GM10248 (cell line): Measurements from ENCODE around the gene FASTK.

Experiments used
- CTCF ChIA-PET: fragments of 300-600 bp; sonication (Branson Sonifier 250); formaldehyde crosslinking; extraction: SDS; loops from one replicate; lab custom pipeline; 2021; ENCODE audit warnings: antibody characterized with exemption; lab: Yijun Ruan, JAX
- POLR2A ChIA-PET: fragments of 350-650 bp; sonication (Branson Sonifier 250); formaldehyde crosslinking; extraction: SDS; loops from one replicate; lab custom pipeline; 2020; ENCODE audit warnings: antibody characterized with exemption; lab: Yijun Ruan, JAX
- DNase-seq: peaks from one replicate; pipeline ENCODE4 v3.0.0; 2012; ENCODE audit errors: extremely low spot score
- CTCF ChIP-seq: IDR thresholded peaks from 2 replicates; pipeline ENCODE4 v1.5.1; 2012; ENCODE audit warnings: mild to moderate bottlenecking, low read depth; ENCODE audit errors: extremely low read depth, missing control alignments, control extremely low read depth

FASTK gene

DNA sequence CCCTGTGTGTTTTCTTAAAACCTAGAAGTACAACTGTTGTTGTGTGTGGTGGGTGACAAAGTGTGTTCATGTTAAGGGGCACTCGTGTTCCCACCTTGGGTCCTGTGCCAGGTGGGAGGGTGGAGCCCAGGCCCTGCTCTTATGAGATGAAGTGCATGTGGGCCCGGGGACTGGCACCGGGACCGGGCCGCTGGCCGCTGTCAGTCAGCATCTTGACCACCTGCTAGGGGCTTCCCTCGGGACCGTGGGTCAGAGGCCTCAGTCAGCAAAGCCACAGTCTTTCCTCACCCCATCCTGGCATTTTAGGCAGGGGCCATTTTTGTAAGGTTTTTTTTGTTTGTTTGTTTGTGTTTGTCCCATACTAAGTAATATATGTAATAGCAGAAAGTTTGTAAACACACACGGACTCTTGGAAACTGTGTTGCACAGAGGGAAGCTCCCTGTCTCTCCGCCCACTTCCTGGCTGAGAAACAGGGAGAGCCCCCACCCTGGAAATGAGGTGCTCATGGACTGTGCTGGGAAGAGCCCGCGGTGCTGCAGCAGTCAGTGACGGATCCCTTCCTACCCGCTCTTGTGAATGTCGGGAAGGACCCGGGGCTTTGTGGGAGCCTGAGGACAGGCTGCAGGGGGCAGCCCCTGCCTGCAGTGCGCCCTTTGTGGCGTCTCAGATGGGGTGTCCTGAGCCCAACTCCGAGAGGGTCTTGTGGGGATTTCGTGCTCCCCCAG is 19.0 kb upstream of the FASTK start:
- ChIA-PET CTCF (interaction anchor here (1.0 kb wide), 1 partner anchor 21 kb away, joined by 3 read pairs; no protein-coding TSS in a partner anchor), POLR2A (no interaction called here)
- DNase-seq = no peak
- no peak for TF ChIP-seq CTCF

DNA sequence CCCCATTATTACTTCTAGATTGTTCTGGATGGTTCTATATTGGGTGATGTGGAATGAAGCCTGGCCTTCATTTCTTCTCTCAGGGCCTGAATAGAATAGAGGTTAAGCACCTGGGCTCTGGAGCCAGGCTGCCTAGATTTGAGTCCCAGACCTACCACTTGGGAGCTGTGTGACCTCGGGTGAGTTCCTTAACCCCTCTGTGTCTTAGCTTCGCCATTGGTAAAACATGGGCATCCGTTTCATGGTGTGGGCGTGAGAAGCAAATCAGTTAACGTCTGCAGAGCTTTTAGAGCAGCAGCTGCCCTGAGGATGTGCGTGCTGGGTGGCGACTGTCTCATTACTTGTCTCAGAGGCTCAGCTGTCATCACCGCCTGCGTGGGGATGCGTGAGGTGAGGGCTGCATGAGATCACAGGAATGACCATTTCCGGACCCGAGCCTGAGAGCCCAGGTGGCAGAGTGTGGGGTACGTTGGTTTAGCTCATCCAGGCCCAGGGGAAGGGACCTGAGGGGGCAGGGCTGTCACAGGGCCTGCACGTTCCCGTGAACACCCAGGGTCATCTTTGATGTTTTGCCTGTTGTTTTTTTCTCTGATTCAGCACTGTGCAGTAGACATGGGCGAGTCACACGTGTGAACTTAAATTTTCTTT is 15.3 kb upstream of the FASTK start:
- ChIA-PET CTCF (interaction anchor here (1.7 to 12.8 kb wide), 2 partner anchors 12 to 28 kb away, joined by 10 to 149 read pairs; no protein-coding TSS in a partner anchor), POLR2A (no interaction called here)
- DNase-seq = no peak
- TF ChIP-seq CTCF = no peak

DNA sequence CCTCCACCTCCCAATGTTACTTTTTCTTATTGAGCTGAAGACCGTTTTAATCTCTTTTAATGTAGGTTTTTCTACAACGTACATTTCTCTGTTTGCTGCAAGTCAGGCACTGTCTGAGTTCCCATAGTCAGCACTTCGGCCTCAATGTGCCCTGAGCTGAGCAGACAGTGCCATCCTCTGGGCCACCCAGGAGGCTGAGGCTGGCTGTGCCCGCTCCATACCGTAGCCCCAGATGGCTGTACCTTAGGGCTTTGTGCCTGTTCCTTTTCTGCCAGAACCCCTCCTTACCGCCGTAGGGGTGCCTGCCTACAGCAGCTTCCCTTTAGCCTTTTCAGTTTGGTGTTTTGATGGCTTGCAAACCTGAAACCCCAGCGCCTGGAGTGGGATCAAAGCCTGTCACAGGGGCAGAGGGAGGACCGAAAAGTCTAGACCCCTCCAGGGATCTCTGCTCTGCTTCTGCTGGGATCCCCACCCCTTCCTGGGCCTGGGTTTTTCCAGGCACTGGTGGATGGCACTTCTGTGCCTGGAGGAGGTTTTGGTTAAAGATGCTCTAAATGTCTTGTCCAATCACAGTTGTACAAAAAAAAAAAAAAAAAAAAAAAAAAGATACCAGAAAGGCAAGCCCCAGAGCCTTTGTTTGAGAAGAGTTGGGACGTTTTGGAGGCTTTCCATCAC is 14.7 kb upstream of the FASTK start:
- no peak for TF ChIP-seq CTCF
- DNase-seq = no peak
- POLR2A ChIA-PET = no interaction called here
- CTCF ChIA-PET = interaction anchor here (1.1 to 12.8 kb wide), 4 partner anchors 9 to 77 kb away, joined by 3 to 149 read pairs (median 7); no protein-coding TSS in a partner anchor

DNA sequence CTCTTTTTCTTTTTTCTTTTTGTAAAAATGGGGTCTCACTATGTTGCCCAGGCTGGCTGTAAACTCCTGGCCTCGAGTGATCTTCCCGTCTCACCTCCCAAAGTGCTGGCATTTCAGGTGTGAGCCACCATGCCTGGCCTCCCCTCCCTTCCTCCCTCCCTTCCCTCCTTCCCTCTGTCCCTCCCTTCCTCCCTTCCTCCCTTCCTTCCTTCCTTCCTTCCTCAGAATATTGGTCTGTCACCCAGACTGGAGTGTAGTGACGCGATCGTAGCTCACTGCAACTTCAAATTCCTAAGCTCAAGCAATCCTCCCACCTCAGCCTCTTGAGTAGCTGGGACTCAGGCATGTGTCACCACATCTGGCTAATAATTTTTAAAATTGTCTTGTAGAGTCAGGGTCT is 14.1 kb upstream of the FASTK start:
- TF ChIP-seq CTCF = no peak
- DNase-seq = no peak
- CTCF ChIA-PET = interaction anchor here (1.1 to 12.8 kb wide), 4 partner anchors 9 to 76 kb away, joined by 3 to 149 read pairs (median 7); no protein-coding TSS in a partner anchor
- POLR2A ChIA-PET = no interaction called here

GRCh38 chr7:151093748-151094147 is 13.1 kb upstream of the FASTK start:
- CTCF ChIA-PET = interaction anchor here (1.6 to 12.8 kb wide), 3 partner anchors 8 to 151 kb away, joined by 3 to 149 read pairs (median 4); no protein-coding TSS in a partner anchor

More at GRCh38 chr7:151093748-151094147, 13.1 kb upstream of the FASTK start:
- TF ChIP-seq CTCF = no peak
- no peak for DNase-seq
- POLR2A ChIA-PET = no interaction called here
